ENCODE measurements around the gene FLCN.

Gene FLCN

GRCh38 chr17:17164156-17164555 lies 72.8 kb downstream of the FLCN start:
- DNase-seq = no peak
